ENCODE measurements around the gene PDE7B.

The PDE7B gene

GRCh38 chr6:136225496-136225895, 374.0 kb downstream of the PDE7B start:
- ChIA-PET POLR2A (no interaction called here), CTCF (interaction anchor here (0.7 to 3.8 kb wide), 33 partner anchors 9 to 779 kb away, joined by 3 to 83 read pairs (median 5); partner anchors contain the start of genes MTFR2 and PDE7B)
- TF ChIP-seq, protein P1, sequence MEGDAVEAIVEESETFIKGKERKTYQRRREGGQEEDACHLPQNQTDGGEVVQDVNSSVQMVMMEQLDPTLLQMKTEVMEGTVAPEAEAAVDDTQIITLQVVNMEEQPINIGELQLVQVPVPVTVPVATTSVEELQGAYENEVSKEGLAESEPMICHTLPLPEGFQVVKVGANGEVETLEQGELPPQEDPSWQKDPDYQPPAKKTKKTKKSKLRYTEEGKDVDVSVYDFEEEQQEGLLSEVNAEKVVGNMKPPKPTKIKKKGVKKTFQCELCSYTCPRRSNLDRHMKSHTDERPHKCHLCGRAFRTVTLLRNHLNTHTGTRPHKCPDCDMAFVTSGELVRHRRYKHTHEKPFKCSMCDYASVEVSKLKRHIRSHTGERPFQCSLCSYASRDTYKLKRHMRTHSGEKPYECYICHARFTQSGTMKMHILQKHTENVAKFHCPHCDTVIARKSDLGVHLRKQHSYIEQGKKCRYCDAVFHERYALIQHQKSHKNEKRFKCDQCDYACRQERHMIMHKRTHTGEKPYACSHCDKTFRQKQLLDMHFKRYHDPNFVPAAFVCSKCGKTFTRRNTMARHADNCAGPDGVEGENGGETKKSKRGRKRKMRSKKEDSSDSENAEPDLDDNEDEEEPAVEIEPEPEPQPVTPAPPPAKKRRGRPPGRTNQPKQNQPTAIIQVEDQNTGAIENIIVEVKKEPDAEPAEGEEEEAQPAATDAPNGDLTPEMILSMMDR (IDR thresholded peaks at IDR 0.05; ENCODE audit: control extremely low read depth, extremely low read depth, low read depth, missing control alignments), result no peak
- DNase-seq (ENCODE audit: extremely low spot score), result no peak

DNA sequence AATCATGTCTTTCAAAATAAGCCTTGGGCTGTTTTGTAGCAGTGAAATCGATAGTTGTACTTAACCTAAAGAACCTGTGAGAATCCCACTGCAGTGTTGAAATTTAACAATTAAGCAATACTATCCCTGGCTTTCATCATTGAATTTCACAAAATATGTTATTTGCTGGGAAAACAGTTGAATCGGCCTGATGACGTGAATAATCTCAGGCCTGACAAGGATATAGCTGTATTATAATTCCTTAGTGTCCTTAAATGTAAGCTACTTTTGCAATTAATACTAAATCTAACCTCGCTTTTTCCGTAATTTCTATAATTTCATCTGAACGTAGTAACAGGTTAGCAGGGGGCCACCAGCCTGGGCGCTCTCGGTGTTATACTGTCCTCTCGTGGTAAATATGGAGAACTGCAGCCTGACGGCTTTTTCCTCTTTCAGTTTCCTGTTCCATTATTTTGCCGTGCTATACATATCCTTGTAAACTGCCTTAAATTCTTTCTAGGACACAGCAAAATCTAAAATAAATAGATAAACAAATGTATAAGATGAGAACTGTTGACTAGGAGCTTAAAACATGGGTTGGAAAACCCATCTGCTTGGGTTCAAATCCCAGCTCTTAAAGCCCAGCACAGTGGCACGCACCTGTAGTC, 374.6 kb downstream of the PDE7B start:
- TF ChIP-seq, protein P1 (IDR thresholded peaks at IDR 0.05; ENCODE audit: control extremely low read depth, extremely low read depth, low read depth, missing control alignments), result peak; percentile 95
- CTCF ChIA-PET, result interaction anchor here (0.7 to 3.8 kb wide), 55 partner anchors 9 to 780 kb away, joined by 3 to 83 read pairs (median 4); partner anchors contain the start of genes MTFR2 and PDE7B
- POLR2A ChIA-PET, result no interaction called here
- DNase-seq (ENCODE audit: extremely low spot score), result peak; percentile 57

DNA sequence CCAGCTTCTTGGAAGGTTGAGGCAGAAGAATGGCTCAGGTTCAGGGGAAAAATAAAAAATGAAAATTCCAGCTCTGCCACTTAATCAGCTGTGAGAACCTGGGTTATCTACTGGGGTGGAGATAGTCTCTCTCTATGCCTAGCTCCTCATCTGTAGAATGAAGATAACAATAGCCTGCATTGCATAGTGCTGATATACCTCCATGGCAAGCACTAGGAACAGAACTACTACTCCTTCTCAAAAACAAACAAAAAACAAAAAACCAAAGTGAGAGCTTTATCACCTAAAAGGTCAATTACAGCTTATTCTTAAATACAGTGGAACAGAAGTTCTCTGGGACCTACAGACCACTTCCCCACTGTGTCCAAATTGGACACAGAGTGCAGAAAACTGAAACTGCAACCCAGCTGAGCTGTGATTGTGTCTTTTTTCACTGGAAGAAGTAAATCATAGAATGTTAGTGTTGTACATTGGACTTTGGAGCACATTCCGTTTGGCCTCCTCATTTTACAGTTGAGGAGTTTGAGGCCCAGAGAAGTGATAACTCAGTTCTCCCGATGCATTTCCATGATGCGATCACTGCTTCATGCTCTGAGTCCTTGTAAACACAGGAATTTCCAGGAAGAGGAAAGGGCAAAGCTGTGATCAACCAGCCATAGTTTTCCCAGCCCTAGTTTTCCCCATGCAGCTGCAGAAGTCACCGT, 375.3 kb downstream of the PDE7B start:
- TF ChIP-seq, protein P1 (IDR thresholded peaks at IDR 0.05; ENCODE audit: control extremely low read depth, extremely low read depth, low read depth, missing control alignments), result no peak

GRCh38 chr6:136228814-136229213, 377.3 kb downstream of the PDE7B start:
- TF ChIP-seq, protein P1 (IDR thresholded peaks at IDR 0.05; ENCODE audit: control extremely low read depth, extremely low read depth, low read depth, missing control alignments), result no peak
- peak; percentile 22 for DNase-seq (ENCODE audit: extremely low spot score)
- CTCF ChIA-PET, result interaction anchor here (3.8 kb wide), 1 partner anchor 10 kb away, joined by 83 read pairs; no protein-coding TSS in a partner anchor
- POLR2A ChIA-PET, result no interaction called here

More for the DNA sequence above, 375.3 kb downstream of the PDE7B start:
- CTCF ChIA-PET, result interaction anchor here (0.7 to 3.8 kb wide), 53 partner anchors 10 to 781 kb away, joined by 3 to 83 read pairs (median 5); partner anchors contain the start of genes MTFR2 and PDE7B
- DNase-seq (ENCODE audit: extremely low spot score), result no peak
- POLR2A ChIA-PET, result no interaction called here

GRCh38 chr6:136230219-136230853, 378.8 kb downstream of the PDE7B start:
- ChIA-PET CTCF (interaction anchor here (0.8 to 1.9 kb wide), 6 partner anchors 8 to 790 kb away, joined by 3 to 8 read pairs (median 3); no protein-coding TSS in a partner anchor), POLR2A (no interaction called here)
- TF ChIP-seq, protein P1 (IDR thresholded peaks at IDR 0.05; ENCODE audit: control extremely low read depth, extremely low read depth, low read depth, missing control alignments), result no peak
- DNase-seq (ENCODE audit: extremely low spot score), result no peak

GRCh38 chr6:136232701-136233100, 381.2 kb downstream of the PDE7B start:
- TF ChIP-seq, protein P1 (IDR thresholded peaks at IDR 0.05; ENCODE audit: control extremely low read depth, extremely low read depth, low read depth, missing control alignments), result no peak
- ChIA-PET CTCF (interaction anchor here (1.2 to 1.4 kb wide), 2 partner anchors 18 to 28 kb away, joined by 3 to 4 read pairs; partner anchors contain the start of gene MTFR2), POLR2A (no interaction called here)
- no peak for DNase-seq (ENCODE audit: extremely low spot score)

Data from GM10248 (cell line).